Activated T-cell treated with anti-CD3 and anti-CD28 coated beads, Interleukin-2, amount 50 U/mL, for 72 hours (primary cell): ENCODE data around the gene ACADL. TPM values are rescaled to one million over a fixed set of nuclear protein-coding genes. Genes with fewer than 3 reads are reported as not detected.

Source experiments
- ATAC-seq, 2 donors: fragments of 150-1000 bp; cut with Tn5 transposase; replicated peaks in 1 of 2; 2 replicates each; pipeline ENCODE4 v1.10.0; 2021; ENCODE audit warnings: moderate library complexity in 2 of 2, mild to moderate bottlenecking in 1 of 2
- DNase-seq, 2 donors: peaks; one replicate each; pipeline ENCODE4 v3.0.0; 2021 to 2022; ENCODE audit warnings: mixed read lengths in 1 of 2
- H3K27ac Mint-ChIP-seq: one replicate; pipeline ENCODE4 v1.8.0; 2022; ENCODE audit warnings: mild to moderate bottlenecking, moderate library complexity, mixed read lengths
- H3K27me3 Mint-ChIP-seq: one replicate; pipeline ENCODE4 v1.8.0; 2022; ENCODE audit warnings: low read depth, mixed read lengths
- H3K36me3 Mint-ChIP-seq, 2 donors: one replicate each; pipeline ENCODE4 v1.8.0; 2022; ENCODE audit warnings: mixed read lengths in 2 of 2, mild to moderate bottlenecking in 1 of 2; ENCODE audit not compliant: insufficient read depth in 2 of 2
- H3K4me1 Mint-ChIP-seq: one replicate; pipeline ENCODE4 v1.8.0; 2022; ENCODE audit warnings: low read depth, mixed read lengths
- H3K4me3 Mint-ChIP-seq, 2 donors: one replicate each; pipeline ENCODE4 v1.8.0; 2022; ENCODE audit warnings: mild to moderate bottlenecking in 2 of 2, mixed read lengths in 2 of 2, moderate library complexity in 2 of 2
- H3K9me3 Mint-ChIP-seq, 2 donors: one replicate each; pipeline ENCODE4 v1.8.0; 2022; ENCODE audit warnings: mixed read lengths in 2 of 2
- total RNA-seq, 2 donors: library from RNA; stranded (reverse); gene quantifications; one replicate each; pipeline ENCODE4 v1.2.3, GENCODE V29; 2022

The ACADL gene
- total RNA-seq, 2 donors from 2014 or later: not detected

- H3K4me3 Mint-ChIP-seq: no peak overlapping the region
- no peak overlapping the region for H3K27ac Mint-ChIP-seq
- H3K4me1 Mint-ChIP-seq: peaks cover 22% of the 10 kb centered on the region
- H3K36me3 Mint-ChIP-seq: no peaks in the 10 kb centered on the region
- ATAC-seq (no peak), DNase-seq (no peak)
- no peaks in the 10 kb centered on the region for H3K9me3 Mint-ChIP-seq
- peaks cover 8% of the 10 kb centered on the region for H3K27me3 Mint-ChIP-seq
Observed at GRCh38 chr2:210174086-210174485, 51.2 kb downstream of the ACADL start.

- Mint-ChIP-seq H3K27ac (peak overlapping the region; percentile 77), H3K4me1 (peaks cover 34% of the 10 kb centered on the region), H3K4me3 (peak overlapping the region; percentile 92 to 94), H3K27me3 (peaks cover 8% of the 10 kb centered on the region), H3K36me3 (no peaks in the 10 kb centered on the region), H3K9me3 (no peaks in the 10 kb centered on the region)
- ATAC-seq: no peak
- no peak for DNase-seq
Observed at GRCh38 chr2:210172219-210172575, 53.0 kb downstream of the ACADL start.

GRCh38 chr2:210171309-210172218 lies 53.7 kb downstream of the ACADL start, which contains the start of gene KANSL1L:
Gene KANSL1L (minus strand): TSS chr2:210171409. CDS start chr2:210154582, 16,827 bp downstream.
- Mint-ChIP-seq H3K27ac (peak within 1 kb of the TSS; percentile 98), H3K9me3 (no peaks in the 10 kb centered on the region), H3K36me3 (no peaks in the 10 kb centered on the region), H3K4me3 (peak within 1 kb of the TSS; percentile 97 to 100), H3K4me1 (peaks cover 34% of the 10 kb centered on the region), H3K27me3 (peaks cover 8% of the 10 kb centered on the region)
- DNase-seq (peak; percentile 98 to 99), ATAC-seq (peak; percentile 83)

- Mint-ChIP-seq H3K4me1 (peaks cover 34% of the 10 kb centered on the region), H3K36me3 (no peaks in the 10 kb centered on the region), H3K4me3 (peak overlapping the region; percentile 97 to 100), H3K27ac (peak overlapping the region; percentile 98), H3K9me3 (no peaks in the 10 kb centered on the region), H3K27me3 (peaks cover 8% of the 10 kb centered on the region)
- DNase-seq (peak; percentile 97), ATAC-seq (peak; percentile 78 to 79)
Observed at GRCh38 chr2:210170446-210171303, 54.6 kb downstream of the ACADL start.

- H3K4me1 Mint-ChIP-seq: peaks cover 34% of the 10 kb centered on the region
Observed at GRCh38 chr2:210170196-210170445, 55.1 kb downstream of the ACADL start.

GRCh38 chr2:210169516-210170195 lies 55.6 kb downstream of the ACADL start:
- peaks cover 8% of the 10 kb centered on the region for H3K27me3 Mint-ChIP-seq
- H3K4me3 Mint-ChIP-seq: peak overlapping the region; percentile 97 to 100
- peak overlapping the region; percentile 98 for H3K27ac Mint-ChIP-seq
- DNase-seq (no peak), ATAC-seq (peak; percentile 28 to 29)
- peaks cover 34% of the 10 kb centered on the region for H3K4me1 Mint-ChIP-seq
- no peaks in the 10 kb centered on the region for H3K36me3 Mint-ChIP-seq
- no peaks in the 10 kb centered on the region for H3K9me3 Mint-ChIP-seq

More at GRCh38 chr2:210170196-210170445, 55.1 kb downstream of the ACADL start:
- no peaks in the 10 kb centered on the region for H3K36me3 Mint-ChIP-seq
- DNase-seq: no peak
- H3K27ac Mint-ChIP-seq: peak overlapping the region; percentile 98
- no peak for ATAC-seq
- H3K9me3 Mint-ChIP-seq: no peaks in the 10 kb centered on the region
- H3K4me3 Mint-ChIP-seq: peak overlapping the region; percentile 97 to 100
- peaks cover 8% of the 10 kb centered on the region for H3K27me3 Mint-ChIP-seq

GRCh38 chr2:210167227-210167626 lies 58.0 kb downstream of the ACADL start:
- peaks cover 42% of the 10 kb centered on the region for H3K4me1 Mint-ChIP-seq
- H3K36me3 Mint-ChIP-seq: peaks cover 4% of the 10 kb centered on the region in 2 donors
- ATAC-seq: no peak

GRCh38 chr2:210162466-210163124 lies 62.7 kb downstream of the ACADL start:
- H3K27me3 Mint-ChIP-seq: no peaks in the 10 kb centered on the region
- H3K36me3 Mint-ChIP-seq: peaks cover 4% of the 10 kb centered on the region in 2 donors
- peak overlapping the region; percentile 54 for H3K27ac Mint-ChIP-seq
- H3K9me3 Mint-ChIP-seq: peaks cover 0 to 3% of the 10 kb centered on the region in 2 donors
- DNase-seq (no peak), ATAC-seq (no peak)
- H3K4me3 Mint-ChIP-seq: no peak overlapping the region
- peaks cover 10% of the 10 kb centered on the region for H3K4me1 Mint-ChIP-seq

More at GRCh38 chr2:210167227-210167626, 58.0 kb downstream of the ACADL start:
- H3K27ac Mint-ChIP-seq: no peak overlapping the region
- no peak for DNase-seq
- H3K27me3 Mint-ChIP-seq: peaks cover 5% of the 10 kb centered on the region
- H3K9me3 Mint-ChIP-seq: peaks cover 0 to 3% of the 10 kb centered on the region in 2 donors
- H3K4me3 Mint-ChIP-seq: no peak overlapping the region

- ATAC-seq: no peak
- Mint-ChIP-seq H3K36me3 (peaks cover 4 to 11% of the 10 kb centered on the region in 2 donors), H3K27ac (no peak overlapping the region), H3K4me1 (peaks cover 14% of the 10 kb centered on the region), H3K4me3 (no peak overlapping the region), H3K9me3 (peaks cover 0 to 3% of the 10 kb centered on the region in 2 donors), H3K27me3 (no peaks in the 10 kb centered on the region)
- no peak for DNase-seq
Observed at GRCh38 chr2:210159059-210159458, 66.2 kb downstream of the ACADL start.

GRCh38 chr2:210158236-210158635 lies 67.0 kb downstream of the ACADL start:
- Mint-ChIP-seq H3K36me3 (peaks cover 5 to 13% of the 10 kb centered on the region in 2 donors), H3K9me3 (peaks cover 0 to 3% of the 10 kb centered on the region in 2 donors), H3K27ac (no peak overlapping the region), H3K4me1 (peaks cover 11% of the 10 kb centered on the region), H3K4me3 (no peak overlapping the region), H3K27me3 (no peaks in the 10 kb centered on the region)
- ATAC-seq (peak in 1 of 2 donors; percentile 33), DNase-seq (no peak)

- Mint-ChIP-seq H3K36me3 (peaks cover 2 to 10% of the 10 kb centered on the region in 2 donors), H3K27me3 (no peaks in the 10 kb centered on the region), H3K9me3 (no peaks in the 10 kb centered on the region), H3K4me1 (peaks cover 4% of the 10 kb centered on the region), H3K27ac (no peak overlapping the region), H3K4me3 (no peak overlapping the region)
- no peak for DNase-seq
- ATAC-seq: no peak
Observed at GRCh38 chr2:210157526-210157925, 67.7 kb downstream of the ACADL start.

- Mint-ChIP-seq H3K27me3 (no peaks in the 10 kb centered on the region), H3K9me3 (peaks cover 6 to 13% of the 10 kb centered on the region in 2 donors)
Observed at GRCh38 chr2:210147614-210148013, 77.6 kb downstream of the ACADL start.

More at GRCh38 chr2:210147614-210148013, 77.6 kb downstream of the ACADL start:
- H3K27ac Mint-ChIP-seq: no peak overlapping the region
- H3K4me3 Mint-ChIP-seq: no peak overlapping the region
- H3K36me3 Mint-ChIP-seq: peaks cover 9 to 13% of the 10 kb centered on the region in 2 donors
- DNase-seq (no peak), ATAC-seq (no peak)
- H3K4me1 Mint-ChIP-seq: no peaks in the 10 kb centered on the region
